RWPE1 (cell line): ENCODE results near the gene RASGEF1B.

Experiments
- CTCF ChIA-PET: fragments of 350-600 bp; sonication (Branson Sonifier 250); formaldehyde crosslinking; extraction: SDS; loops from one replicate; lab custom pipeline; 2021; lab: Yijun Ruan, JAX
- POLR2A ChIA-PET: fragments of 400-600 bp; formaldehyde crosslinking; extraction: SDS; loops from one replicate; lab custom pipeline; 2020; ENCODE audit warnings: antibody characterized with exemption; ENCODE audit not compliant: low non-redundant PET; lab: Yijun Ruan, JAX
- DNase-seq: peaks from one replicate; pipeline ENCODE4 v3.0.0; 2012; ENCODE audit warnings: low spot score
- H3K27ac ChIP-seq: fragments of 450-650 bp; 2 replicates; pipeline ENCODE4 v1.5.1; 2017
- TF ChIP-seq, protein P1 (sequence below): fragments of 450-650 bp; conservative IDR thresholded peaks from 2 replicates; pipeline ENCODE4 v1.5.1; 2017; ENCODE audit warnings: low read depth, mild to moderate bottlenecking

The RASGEF1B gene

DNA sequence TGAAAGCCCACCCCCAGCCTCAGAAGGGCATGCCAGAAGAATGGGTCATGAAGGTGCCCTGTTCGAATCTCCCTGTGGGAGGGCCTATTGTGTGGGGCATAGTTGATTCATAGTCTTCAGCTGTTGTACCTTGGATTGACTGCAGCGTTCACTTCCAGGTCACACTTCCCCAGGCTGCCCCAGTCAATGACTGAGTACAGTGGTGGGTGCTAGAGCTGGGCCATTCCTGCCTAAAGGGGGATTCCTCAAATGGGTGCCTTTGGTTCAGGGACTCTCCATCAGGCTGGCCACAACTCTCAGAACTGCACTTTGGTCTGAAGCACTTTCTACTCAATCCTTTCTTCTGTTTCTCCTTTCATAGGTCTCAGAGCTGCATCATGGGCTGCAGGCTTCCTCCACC lies 35.0 kb upstream of the RASGEF1B start:
- TF ChIP-seq, protein P1, sequence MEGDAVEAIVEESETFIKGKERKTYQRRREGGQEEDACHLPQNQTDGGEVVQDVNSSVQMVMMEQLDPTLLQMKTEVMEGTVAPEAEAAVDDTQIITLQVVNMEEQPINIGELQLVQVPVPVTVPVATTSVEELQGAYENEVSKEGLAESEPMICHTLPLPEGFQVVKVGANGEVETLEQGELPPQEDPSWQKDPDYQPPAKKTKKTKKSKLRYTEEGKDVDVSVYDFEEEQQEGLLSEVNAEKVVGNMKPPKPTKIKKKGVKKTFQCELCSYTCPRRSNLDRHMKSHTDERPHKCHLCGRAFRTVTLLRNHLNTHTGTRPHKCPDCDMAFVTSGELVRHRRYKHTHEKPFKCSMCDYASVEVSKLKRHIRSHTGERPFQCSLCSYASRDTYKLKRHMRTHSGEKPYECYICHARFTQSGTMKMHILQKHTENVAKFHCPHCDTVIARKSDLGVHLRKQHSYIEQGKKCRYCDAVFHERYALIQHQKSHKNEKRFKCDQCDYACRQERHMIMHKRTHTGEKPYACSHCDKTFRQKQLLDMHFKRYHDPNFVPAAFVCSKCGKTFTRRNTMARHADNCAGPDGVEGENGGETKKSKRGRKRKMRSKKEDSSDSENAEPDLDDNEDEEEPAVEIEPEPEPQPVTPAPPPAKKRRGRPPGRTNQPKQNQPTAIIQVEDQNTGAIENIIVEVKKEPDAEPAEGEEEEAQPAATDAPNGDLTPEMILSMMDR, result no peak
- POLR2A ChIA-PET, result no interaction called here
- no peak overlapping the region for H3K27ac ChIP-seq
- CTCF ChIA-PET, result interaction anchor here (0.7 kb wide), 1 partner anchor 89 kb away, joined by 3 read pairs; no protein-coding TSS in a partner anchor
- no peak for DNase-seq

DNA sequence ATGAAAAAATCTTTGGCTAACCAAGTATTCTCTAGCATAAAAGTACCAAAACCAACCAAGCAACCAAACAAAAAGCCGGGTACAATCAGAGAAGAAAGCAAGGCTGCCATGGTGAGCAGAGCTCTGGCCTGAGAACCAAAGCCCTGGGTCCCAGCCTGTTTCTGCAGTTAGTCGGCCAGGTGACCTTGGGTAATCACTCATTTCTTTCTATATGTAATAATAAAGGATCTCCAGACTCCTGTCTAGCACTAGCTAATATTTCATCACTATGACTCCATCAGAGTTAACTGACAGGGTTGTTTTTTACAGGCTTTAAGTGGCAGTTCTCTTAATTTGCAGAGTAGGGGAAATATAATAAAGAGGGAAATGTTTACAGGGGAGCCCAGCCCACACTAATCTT lies 34.0 kb upstream of the RASGEF1B start:
- H3K27ac ChIP-seq, result no peak overlapping the region
- ChIA-PET CTCF (no interaction called here), POLR2A (no interaction called here)
- DNase-seq, result no peak
- TF ChIP-seq, protein P1, result no peak

DNA sequence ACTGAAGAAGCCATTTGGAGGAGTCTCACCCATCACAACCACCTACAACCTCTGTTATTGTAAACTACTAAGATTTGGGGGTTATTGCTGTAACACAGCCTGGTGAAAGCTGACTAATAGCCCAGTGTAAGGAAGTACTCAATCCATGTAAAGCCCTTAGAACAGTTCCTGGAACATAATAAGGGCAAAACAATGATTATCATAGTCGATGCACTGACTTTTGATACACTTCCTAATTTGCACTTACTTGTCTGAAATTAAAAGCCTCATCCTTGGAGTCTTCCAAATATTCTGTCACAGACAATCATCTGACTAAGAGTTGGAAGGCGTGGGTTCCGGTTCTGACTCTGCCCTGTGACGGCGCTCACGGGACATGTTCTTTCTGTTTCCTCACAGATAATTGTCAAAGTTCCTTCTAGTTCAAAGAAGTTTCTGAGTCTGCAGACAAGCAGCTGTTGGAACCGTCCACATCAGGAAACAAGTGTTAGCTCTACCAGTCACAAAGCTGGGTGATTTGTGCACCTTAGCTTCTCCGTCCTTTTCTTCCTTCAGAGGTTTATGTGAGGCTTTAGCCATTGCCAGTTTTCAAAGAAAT lies 33.4 kb upstream of the RASGEF1B start:
- H3K27ac ChIP-seq, result no peak overlapping the region
- no peak for DNase-seq
- TF ChIP-seq, protein P1, result no peak
- CTCF ChIA-PET, result no interaction called here
- POLR2A ChIA-PET, result no interaction called here

DNA sequence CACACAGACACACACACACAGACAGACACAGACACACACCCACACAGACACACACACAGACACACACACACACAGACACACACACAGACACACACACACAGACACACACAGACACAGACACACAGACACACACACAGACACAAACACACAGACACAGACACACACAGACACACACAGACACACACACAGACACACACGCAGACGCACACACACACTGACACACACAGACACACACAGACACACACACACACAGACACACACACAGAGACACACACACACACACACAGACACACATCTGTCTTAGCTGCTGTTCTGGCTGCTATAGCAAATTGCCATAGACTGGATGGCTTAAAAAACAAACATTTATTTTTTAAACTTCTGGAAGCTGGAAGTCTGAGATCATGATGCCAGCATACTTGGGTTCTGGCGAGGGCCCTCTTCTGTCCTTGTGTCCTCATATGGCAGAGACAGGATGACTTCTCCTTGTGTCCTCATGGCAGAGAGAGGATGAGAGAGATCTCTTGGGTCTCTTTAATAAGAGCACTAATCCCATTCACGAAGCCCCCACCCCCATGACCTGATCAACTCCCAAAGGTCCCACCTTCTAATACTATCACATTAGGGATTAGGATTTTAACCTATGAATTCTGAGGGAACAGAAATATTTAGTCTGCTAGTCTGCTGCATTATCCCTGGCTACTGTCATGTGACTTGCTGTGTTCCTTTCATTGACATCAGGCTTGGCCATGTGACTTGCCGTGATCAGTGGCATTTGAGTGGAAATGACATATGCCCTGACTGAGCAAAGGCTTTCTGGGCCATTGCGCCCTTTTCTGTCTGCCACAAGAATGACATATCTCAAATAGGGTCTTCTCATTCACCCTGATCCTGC lies 32.7 kb upstream of the RASGEF1B start:
- POLR2A ChIA-PET, result no interaction called here

DNA sequence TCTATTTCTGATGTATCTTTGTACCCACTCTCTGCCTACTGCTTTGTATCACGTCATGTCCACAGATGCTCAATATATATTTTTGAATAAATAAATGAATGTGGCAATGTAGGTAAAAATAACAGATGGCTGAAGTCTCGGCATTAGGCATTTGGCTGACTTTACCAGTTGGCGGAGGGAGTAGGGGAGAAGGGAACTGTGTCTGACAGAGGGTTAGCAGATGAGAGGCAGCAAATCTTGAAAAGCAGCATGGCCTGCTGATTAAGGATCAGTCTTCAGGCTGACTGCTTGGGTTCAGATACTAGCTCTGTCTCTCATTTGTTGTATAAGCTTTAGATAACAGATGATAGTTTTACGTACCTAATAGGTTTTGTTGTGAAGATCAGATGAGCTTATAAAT lies 31.9 kb upstream of the RASGEF1B start:
- TF ChIP-seq, protein P1, result no peak
- no peak overlapping the region for H3K27ac ChIP-seq
- POLR2A ChIA-PET, result no interaction called here
- CTCF ChIA-PET, result interaction anchor here (0.7 kb wide), 1 partner anchor 286 kb away, joined by 3 read pairs; no protein-coding TSS in a partner anchor
- DNase-seq, result no peak

More for the DNA sequence above, 32.7 kb upstream of the RASGEF1B start:
- DNase-seq, result no peak
- CTCF ChIA-PET, result no interaction called here
- no peak overlapping the region for H3K27ac ChIP-seq
- TF ChIP-seq, protein P1, result no peak

DNA sequence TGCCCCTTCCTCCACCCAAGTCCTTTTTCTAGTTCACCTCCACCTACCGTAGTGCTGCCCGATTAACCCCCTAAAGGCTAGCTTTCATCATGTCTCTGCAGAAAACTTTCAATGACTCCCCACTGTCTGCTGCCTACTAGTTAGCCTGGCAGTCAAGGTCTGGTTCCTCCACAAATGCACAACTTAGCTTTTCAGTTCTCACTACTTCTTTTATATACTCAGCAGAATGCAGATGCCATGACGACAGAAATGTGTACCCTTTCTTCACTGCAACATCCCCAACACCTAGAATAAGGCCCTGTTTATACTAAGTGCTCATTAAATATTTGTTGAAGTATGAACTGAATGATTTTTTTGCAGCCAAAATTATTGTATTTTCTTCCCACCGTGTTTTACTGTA lies 30.9 kb upstream of the RASGEF1B start:
- H3K27ac ChIP-seq, result no peak overlapping the region
- TF ChIP-seq, protein P1, result no peak
- no peak for DNase-seq
- ChIA-PET POLR2A (no interaction called here), CTCF (no interaction called here)
